ENCODE measurements around the gene NCOA1.
"Not testable (repeated sequence)": the region's sequence is repeated elsewhere in the genome, so short reads cannot be mapped to it uniquely, and the experiment has no call there.

Gene NCOA1

GRCh38 chr2:24792874-24793760 is 302.1 kb downstream of the NCOA1 start, which contains the start of the genes CENPO and PTRHD1:
TSS of gene CENPO (plus strand) at chr2:24793425. CDS start at chr2:24793920, 495 bp downstream.
TSS of gene PTRHD1 (minus strand) at chr2:24793391. CDS start at chr2:24793377, 14 bp downstream.
- peak; percentile 97 for DNase-seq (ENCODE audit: low spot score)

GRCh38 chr2:24793761-24794435 is 302.8 kb downstream of the NCOA1 start:
- peak; percentile 46 for DNase-seq (ENCODE audit: low spot score)

GRCh38 chr2:24797644-24798043 is 306.6 kb downstream of the NCOA1 start:
- DNase-seq (ENCODE audit: low spot score): no peak

- DNase-seq (ENCODE audit: low spot score): not testable (repeated sequence)
Measured at GRCh38 chr2:24800487-24800886, 309.4 kb downstream of the NCOA1 start.

GRCh38 chr2:24805811-24806660 is 315.0 kb downstream of the NCOA1 start:
- not testable (repeated sequence) for DNase-seq (ENCODE audit: low spot score)

- DNase-seq (ENCODE audit: low spot score): no peak
Measured at GRCh38 chr2:24806661-24807036, 315.6 kb downstream of the NCOA1 start.

GRCh38 chr2:24809316-24810007 is 318.4 kb downstream of the NCOA1 start:
- no peak for DNase-seq (ENCODE audit: low spot score)

GRCh38 chr2:24813691-24814137 is 322.7 kb downstream of the NCOA1 start:
- DNase-seq (ENCODE audit: low spot score): no peak

GRCh38 chr2:24814516-24814915 is 323.5 kb downstream of the NCOA1 start:
- DNase-seq (ENCODE audit: low spot score): no peak

- no peak for DNase-seq (ENCODE audit: low spot score)
Measured at GRCh38 chr2:24815171-24815570, 324.1 kb downstream of the NCOA1 start.

- DNase-seq (ENCODE audit: low spot score): no peak
Measured at GRCh38 chr2:24816404-24816803, 325.4 kb downstream of the NCOA1 start.

- DNase-seq (ENCODE audit: low spot score): peak; percentile 81
Measured at GRCh38 chr2:24816884-24817283, 325.8 kb downstream of the NCOA1 start.

- no peak for DNase-seq (ENCODE audit: low spot score)
Measured at GRCh38 chr2:24818721-24819167, 327.7 kb downstream of the NCOA1 start.

GRCh38 chr2:24819442-24820174 is 328.6 kb downstream of the NCOA1 start:
- DNase-seq (ENCODE audit: low spot score): no peak

GRCh38 chr2:24820175-24820513 is 329.1 kb downstream of the NCOA1 start:
- no peak for DNase-seq (ENCODE audit: low spot score)
